Measurements from ENCODE around the gene THSD8.

DNA sequence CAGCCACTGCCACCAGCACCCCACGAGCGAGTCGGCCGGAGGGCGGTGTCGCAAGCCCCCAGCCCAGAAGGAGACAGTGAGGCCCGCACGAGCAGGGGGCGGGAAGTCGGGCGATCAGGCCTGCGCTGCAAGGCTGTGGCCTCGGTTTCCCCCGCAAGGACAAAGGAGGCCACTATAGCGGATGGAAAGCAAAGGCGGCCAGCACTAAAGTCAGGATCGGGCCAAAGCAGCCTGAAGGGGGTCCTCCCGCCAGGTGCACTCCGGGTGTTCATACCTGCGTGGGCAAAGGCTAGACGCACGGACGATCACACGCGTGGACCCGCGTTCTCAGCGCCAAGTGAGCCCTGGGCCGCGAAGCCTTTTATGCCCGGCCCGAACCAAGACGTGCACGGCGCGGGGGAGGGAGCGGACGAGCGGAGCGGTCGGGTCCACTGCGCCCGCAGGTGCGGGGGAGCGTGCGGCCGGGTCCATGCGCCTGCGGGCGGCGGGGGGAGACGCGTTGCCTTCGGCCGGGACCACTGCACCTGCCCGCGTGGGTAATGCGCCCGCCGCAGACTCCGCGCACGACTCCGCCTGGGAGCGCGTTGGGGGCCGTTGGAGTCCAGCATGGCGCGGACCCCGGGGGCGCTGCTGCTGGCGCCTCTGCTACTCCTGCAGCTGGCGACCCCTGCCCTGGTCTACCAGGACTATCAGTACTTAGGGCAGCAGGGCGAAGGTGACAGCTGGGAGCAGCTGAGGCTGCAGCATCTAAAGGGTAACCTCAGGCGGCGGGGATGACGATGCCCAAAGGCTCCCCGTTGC lies at the start of gene THSD8, which contains the start of gene PRDX2:
- TF ChIP-seq TP53 (CRISPR knock-in tag; IDR thresholded peaks at IDR 0.05) (no peak), MAFK (IDR thresholded peaks at IDR 0.05; ENCODE audit: partially characterized antibody) (no peak), RFX5 (IDR thresholded peaks at IDR 0.05) (no peak), POLR2A (IDR thresholded peaks at IDR 0.05; ENCODE audit: low read length) (no peak), MYC (IDR thresholded peaks at IDR 0.05; ENCODE audit: borderline replicate concordance, low read length) (no peak), CHD2 (IDR thresholded peaks at IDR 0.05; ENCODE audit: low read length, partially characterized antibody) (no peak), RCOR1 (IDR thresholded peaks at IDR 0.05; ENCODE audit: low read depth, low read length) (no peak), RAD21 (conservative IDR thresholded peaks at IDR 0.05 in 1 of 2, IDR thresholded peaks at IDR 0.05 in 1 of 2) (no peak)
- TF ChIP-seq, protein P1, sequence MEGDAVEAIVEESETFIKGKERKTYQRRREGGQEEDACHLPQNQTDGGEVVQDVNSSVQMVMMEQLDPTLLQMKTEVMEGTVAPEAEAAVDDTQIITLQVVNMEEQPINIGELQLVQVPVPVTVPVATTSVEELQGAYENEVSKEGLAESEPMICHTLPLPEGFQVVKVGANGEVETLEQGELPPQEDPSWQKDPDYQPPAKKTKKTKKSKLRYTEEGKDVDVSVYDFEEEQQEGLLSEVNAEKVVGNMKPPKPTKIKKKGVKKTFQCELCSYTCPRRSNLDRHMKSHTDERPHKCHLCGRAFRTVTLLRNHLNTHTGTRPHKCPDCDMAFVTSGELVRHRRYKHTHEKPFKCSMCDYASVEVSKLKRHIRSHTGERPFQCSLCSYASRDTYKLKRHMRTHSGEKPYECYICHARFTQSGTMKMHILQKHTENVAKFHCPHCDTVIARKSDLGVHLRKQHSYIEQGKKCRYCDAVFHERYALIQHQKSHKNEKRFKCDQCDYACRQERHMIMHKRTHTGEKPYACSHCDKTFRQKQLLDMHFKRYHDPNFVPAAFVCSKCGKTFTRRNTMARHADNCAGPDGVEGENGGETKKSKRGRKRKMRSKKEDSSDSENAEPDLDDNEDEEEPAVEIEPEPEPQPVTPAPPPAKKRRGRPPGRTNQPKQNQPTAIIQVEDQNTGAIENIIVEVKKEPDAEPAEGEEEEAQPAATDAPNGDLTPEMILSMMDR (IDR thresholded peaks at IDR 0.05): no peak

Data from A549 (cell line).